Stimulated activated CD8-positive, alpha-beta memory T cell treated with anti-CD3 and anti-CD28 coated beads, Interleukin-4, amount 100 ng/mL, for 4 hours (primary cell): ENCODE measurements around the gene SEC61G.

ENCODE experiments used
- DNase-seq, 2 donors: peaks; one replicate each; pipeline ENCODE4 v3.0.0-alpha.2; 2020; ENCODE audit warnings: low read depth in 2 of 2, low spot score in 1 of 2

SEC61G gene

DNA sequence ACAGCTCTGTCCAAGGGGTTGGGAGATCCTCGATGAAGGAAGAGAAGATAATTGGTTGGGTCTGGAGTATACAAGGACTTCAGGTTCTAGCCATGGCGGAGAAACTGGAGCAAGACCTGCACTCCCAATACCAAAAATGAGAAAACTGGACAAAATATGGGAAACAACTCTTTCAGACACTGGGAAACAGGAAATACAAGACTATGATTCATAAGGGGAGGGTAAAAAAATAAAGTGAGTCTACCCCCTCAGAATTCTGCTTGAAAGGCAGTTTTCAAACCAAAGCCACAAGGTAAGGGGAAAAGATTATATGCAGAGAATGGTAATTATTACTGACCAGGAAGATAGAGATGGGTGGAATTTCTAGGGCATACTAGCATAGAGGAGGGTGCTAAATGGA is 10.2 kb upstream of the SEC61G start:
- DNase-seq: no peak

DNA sequence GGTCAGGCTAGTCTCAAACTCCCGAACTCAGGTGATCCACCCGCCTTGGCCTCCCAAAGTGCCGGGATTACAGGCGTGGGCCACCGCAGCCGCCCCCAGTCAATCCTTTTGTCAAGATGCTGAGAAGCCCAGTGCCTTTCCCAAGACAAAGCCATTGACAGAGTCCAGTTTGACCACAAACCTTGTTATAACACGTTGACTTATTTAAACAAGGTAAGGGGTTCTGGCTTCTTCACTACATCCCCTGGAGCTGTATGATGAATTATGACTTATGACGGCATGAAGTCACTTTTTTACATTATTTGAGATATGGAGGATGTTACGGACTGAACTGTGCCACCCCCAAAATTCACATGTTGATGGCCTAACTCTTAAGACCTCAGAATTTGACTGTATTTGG is 5.8 kb upstream of the SEC61G start:
- DNase-seq: no peak

DNA sequence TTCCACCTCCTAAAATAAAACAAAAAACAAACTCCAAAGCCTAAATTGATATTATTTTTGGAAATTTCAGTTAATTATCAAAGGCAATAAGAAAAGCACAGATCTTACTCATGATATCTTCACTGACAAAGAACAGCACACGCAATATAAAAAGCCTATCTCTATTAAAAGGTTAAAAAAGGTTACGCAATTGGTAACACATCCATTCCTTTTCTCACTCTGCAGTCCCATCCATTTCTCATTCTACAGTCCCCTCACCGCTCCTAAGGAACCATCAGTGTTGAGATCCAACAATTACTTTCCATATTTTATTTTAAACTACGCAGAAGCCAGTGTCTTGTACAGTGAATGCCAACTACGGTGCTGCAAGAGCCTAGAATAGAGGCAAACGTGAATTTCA is 1.3 kb downstream of the SEC61G start:
- no peak for DNase-seq

DNA sequence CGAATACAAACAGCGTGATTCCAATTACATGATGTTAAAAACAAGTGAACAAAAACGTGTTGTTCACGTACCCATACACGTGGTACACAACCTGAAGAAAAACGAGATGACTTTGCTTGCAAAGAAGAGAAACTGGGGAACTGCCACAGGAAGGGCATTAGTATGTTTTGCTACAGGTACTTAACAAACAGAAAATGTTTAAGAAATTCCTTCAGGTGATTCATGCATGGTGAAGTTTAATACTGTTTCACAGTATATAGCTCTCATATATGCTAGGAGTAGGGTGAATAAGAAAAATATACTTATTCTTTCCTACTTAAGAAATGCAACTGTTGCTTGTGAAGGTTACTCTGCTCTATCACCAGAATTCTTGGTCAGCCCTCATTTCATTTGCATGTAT is 9.8 kb downstream of the SEC61G start:
- DNase-seq: no peak

DNA sequence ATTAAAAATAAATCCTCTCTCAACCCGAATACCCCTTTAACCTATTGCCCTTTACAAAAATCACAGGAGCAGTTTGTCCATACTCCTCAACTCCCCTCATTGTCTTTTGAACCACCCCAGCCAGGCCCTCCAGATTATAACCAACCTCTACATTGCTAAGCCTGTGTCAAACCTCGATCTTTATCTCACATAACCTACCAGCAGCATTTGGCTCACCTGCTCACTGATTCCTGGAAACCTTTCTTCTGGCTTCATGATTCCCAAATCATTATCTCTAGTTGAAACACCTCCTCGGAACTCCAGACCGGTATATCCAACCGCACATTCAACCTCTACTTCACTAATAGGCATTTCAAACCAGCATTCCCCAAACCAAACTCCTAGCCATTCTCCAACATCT is 11.8 kb downstream of the SEC61G start:
- DNase-seq: no peak

DNA sequence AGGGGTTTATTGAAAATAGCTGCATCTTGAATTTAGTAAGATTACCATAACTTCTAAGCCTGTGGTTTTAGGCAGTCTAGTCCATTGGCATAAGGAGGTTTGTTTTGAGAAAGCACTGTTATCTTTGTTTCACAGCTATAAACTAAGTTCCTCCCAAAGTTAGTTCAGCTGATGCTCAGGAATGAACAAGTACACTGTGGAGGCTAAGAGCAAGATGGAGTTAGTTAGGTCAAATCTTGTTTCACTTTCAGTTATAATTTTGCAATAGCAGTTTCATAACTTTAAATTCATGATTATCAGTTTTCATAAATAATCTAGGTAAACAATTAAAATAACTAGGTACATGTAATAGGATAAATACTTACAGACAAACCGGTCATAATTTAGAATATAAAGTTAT is 15.4 kb downstream of the SEC61G start:
- DNase-seq: no peak

DNA sequence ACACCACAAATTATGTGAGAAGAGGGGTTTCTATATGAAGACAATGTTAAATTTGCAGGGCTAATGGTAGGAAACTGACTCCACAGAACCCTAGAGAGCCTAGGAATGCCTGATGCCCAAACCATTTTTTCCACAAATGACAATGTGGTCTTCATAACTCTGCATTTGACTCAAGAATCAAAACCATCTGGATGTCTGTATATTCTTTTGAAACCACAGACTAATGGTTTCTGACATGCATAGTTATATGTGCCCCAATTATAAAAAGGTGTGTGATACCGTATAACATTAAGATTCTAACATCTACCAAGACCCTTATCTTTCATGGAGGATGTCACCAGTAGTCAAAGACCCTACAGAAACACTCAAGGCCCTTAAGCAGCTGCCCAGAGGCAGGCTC is 20.3 kb downstream of the SEC61G start:
- DNase-seq: no peak

DNA sequence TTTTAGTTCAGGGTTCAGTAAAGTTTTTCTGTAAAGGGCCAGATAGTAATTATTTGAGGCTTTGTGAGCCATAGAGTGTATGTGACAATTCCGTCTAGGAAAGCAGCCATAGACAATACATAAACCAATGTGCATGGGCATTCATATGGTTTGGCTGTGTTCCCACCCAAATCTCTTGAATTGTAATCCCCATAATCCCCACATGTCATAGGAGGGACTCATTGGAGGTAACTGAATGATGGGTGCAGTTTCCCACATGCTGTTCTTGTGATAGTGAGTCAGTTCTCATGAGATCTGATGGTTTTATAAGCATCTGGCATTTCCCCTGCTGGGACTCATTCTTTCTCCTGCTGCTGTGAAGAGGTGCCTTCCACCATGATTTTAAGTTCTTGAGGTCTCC is 29.9 kb downstream of the SEC61G start:
- DNase-seq: no peak

DNA sequence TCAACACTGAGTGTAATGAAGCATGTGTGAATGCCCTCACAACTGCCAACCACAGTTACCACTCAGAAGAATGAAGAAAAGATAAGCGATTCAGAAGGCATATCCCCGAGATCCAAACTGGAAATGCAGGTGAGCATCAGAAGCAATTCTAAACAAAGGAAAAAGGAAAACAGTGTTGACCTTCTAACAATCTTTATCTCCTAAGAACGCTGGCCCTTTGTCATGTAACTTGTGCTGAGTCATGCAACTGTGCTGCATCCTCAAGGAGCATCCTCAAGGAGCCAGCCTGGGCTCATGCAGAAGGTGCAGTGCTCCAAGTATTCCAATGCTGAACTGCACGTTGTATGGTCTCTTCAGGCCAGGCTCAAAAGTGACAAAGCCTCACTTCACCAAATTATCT is 30.6 kb downstream of the SEC61G start:
- no peak for DNase-seq

DNA sequence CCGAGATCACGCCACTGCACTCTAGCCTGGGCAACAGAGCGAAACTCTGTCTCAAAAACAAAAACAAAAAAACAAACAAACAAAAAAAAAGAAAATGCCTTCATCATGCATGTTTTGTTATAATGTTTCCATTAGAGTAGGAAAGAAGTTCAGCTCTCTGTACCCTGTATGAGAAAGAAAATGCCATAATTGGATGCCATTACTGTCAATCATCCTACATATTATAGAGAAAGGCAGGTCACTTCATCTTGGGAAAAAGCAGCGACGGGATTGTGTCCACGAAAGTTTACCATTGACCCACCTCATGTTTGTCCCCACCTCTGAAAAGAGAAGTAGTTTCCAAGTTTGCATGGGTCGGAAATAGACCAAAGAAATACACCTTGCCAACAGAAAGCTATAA is 33.8 kb downstream of the SEC61G start:
- DNase-seq: no peak

DNA sequence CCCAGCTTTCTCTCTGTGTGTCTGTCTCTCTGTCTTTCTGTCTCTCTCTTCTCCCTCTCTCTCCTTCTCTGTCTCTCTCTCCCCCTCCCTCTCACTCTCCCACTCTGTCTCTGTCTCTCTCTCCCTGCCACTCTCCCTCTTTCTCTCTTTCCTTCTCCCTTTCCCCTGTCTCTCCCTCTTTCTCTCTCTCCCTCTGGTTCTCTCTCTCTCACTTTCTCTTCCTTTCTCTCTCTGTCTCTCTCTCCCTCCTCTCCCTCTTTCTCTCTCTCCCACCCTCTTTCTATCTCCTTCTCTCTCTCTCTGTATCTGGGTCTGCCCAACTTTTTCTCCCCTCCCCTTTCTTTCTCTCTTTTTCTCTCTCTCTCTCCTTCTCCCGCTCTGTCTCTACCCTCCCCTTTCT is 36.5 kb downstream of the SEC61G start:
- no peak for DNase-seq

DNA sequence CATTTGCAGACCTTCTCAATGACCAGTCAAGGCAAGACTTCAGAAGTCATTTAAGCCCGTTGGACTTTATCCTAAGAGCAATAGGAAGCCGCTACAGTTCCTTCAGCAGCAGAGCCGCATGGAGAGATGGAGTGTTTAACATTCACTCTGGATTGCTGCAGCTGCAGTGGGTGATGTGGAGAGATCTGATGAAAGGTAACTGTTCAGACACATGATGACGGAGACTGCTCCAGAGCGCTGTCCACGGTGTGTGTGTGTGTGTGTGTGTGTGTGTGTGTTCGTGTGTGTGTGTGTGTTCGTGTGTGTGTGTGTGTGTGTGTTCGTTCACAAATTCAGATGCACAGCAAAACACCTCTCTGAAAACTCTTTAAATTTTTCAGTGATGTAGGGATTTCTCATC is 37.0 kb downstream of the SEC61G start:
- DNase-seq: no peak

DNA sequence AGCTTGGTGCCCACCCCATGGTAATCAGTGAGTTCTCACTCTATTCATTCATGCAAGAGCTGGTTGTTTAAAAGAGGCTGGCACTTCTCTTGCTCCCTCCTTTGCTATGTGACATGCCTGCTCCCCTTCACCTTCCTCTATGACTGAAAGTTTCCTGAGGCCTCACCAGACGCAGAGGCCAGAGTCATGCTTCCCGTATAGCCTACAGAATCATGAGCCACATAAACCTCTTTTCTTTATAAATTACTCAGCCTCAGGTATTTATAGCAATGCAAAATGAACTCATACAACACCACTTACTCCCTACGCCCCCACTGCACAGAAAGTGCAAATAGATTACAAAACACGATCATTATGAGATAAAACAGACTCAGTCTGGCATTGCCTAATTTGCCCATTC is 39.0 kb downstream of the SEC61G start:
- DNase-seq: no peak

DNA sequence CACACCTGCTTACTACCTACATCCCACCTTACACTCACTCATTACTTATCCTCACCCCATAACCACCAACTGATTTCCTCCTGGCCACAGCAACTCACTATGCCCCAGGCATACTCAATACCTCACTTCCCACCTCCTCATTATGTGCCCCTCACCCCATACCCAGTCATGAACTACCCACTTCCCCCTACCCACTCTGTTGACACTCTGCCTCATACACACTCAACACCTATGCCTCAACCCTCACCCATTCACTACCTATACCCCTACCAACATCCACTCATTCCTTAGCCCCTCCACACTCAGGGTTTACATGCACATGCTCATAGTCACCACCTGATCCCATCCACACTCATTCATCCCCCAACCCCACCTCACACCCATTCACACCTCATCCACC is 39.6 kb downstream of the SEC61G start:
- DNase-seq: no peak

DNA sequence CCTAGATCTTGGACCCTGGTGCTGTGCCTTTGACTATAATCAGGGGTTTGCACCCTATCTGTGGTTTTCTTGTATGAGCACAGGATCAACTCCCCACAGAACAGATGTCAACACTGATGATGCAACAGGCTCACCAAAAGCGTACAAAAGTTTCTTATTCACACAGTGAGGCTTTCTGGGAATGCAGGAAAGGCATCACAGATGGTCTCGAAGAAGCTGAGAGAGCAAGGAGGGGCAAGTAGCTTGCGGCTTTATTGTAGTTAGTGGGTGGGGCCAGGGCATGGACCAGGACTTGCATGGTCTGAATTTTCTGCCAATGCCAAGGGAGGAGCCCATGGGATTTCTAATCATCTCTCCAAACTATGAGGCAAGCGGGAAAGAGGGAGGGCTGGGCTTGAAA is 46.2 kb downstream of the SEC61G start:
- no peak for DNase-seq

DNA sequence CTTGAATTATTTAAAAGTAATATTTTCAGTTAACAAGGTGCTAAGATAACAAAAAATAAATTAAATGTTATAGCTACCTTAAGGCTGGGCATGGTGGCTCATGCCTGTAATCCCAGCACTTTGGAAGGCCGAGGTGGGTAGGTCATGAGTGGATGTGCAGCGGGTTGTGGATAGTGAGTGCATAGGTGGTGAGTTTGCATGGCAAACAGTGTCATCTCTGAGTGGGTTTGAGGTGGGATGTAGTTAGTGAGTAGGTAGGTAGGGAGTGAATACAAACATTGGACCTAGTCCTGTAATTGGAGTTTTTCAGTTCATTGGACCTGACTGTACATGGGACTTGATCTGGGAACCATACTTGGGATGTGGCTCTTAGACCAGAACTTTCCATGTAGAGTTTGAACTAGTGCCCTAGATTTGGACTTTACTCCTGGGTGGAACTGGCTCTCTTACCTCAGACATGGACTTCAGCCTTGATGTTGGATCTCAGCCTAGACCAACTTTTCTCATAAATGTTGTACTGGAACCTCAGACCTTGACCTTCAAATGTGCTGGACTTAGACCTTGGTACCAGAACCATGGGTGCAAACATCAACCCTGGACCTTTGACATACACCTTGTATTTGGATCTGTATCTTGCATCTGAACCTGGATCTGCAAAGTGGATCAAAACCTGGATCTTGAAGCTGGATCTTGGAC is 47.0 kb downstream of the SEC61G start:
- DNase-seq: no peak

DNA sequence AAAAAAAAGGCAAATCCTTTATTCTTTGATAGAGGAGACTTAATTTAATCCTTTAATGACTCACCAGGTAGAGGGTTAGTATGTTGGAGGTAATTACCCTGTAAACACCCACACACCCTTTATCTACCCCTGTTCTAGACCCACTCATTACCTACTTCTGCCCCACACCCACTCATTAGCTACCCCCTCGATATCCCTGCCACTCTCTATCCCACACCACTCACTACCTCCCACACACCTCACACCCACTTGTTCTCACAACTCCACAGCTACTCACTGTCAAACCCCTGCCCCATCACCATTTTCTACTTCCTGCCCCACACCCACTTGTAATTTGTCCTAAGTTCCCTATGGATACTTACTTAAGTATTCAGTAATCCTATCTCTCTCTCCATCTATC is 49.7 kb downstream of the SEC61G start:
- no peak for DNase-seq

DNA sequence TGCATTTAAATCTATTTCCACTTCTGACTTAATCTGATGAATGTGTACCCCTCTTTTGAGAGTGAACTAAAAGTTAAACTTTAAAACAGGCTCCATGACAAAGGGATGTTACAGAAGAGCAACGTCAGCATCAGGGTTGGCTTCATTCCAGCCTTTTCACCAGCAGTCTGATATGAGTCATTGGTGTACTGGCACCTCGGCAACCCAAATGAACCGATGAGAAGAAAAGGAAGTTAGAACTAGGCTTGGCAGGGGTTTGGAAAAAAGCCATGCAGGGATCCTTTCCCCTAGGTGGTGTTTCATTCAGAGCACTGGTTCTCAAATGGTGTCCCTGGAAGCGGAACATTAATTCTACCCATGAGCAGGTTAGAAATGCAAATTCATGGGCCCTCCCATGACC is 53.6 kb downstream of the SEC61G start:
- DNase-seq: no peak

DNA sequence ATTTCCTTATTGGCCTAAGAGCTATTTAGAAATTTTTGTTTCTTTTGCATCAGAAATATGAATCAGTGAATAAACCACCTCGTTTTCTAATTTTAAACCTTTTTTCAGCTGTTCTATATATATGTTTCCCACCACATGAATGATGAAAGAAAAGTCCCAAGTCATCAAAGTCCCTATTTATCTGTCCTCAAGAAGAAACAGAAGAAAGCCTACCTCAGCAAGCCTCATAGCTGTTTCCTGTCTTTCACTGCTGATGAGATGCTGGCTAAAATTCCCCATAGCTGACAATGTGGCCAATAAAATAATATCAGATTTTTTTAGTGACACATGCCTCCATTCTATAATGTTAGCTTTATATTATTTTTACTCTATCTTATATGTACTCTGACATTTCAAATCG is 54.2 kb downstream of the SEC61G start:
- DNase-seq: no peak
